GM19452 (cell line): ENCODE data around the gene FOXF1.

Experiments used
- ATAC-seq: cut with Tn5 transposase; IDR thresholded peaks from one replicate; pipeline ENCODE4 v1.9.1; 2021; ENCODE audit not compliant: unreplicated experiment

The FOXF1 gene

GRCh38 chr16:86510465-86511261 lies at the start of gene FOXF1:
TSS of gene FOXF1 (plus strand) at chr16:86510527. CDS start at chr16:86510570, 43 bp downstream.
- no peak for ATAC-seq

GRCh38 chr16:86461037-86461436 lies 49.3 kb upstream of the FOXF1 start:
- ATAC-seq: no peak

- no peak for ATAC-seq
Observed at GRCh38 chr16:86462334-86463084, 47.8 kb upstream of the FOXF1 start.

GRCh38 chr16:86464044-86464443 lies 46.3 kb upstream of the FOXF1 start:
- no peak for ATAC-seq

GRCh38 chr16:86465434-86465833 lies 44.9 kb upstream of the FOXF1 start:
- ATAC-seq: no peak

- no peak for ATAC-seq
Observed at GRCh38 chr16:86466696-86467406, 43.5 kb upstream of the FOXF1 start.

- no peak for ATAC-seq
Observed at GRCh38 chr16:86467490-86467889, 42.8 kb upstream of the FOXF1 start.

GRCh38 chr16:86470964-86471363 lies 39.4 kb upstream of the FOXF1 start:
- no peak for ATAC-seq

- ATAC-seq: no peak
Observed at GRCh38 chr16:86471896-86472295, 38.4 kb upstream of the FOXF1 start.

- no peak for ATAC-seq
Observed at GRCh38 chr16:86472366-86472765, 38.0 kb upstream of the FOXF1 start.

- no peak for ATAC-seq
Observed at GRCh38 chr16:86476956-86477534, 33.3 kb upstream of the FOXF1 start.

- ATAC-seq: no peak
Observed at GRCh38 chr16:86477642-86478041, 32.7 kb upstream of the FOXF1 start.

- ATAC-seq: no peak
Observed at GRCh38 chr16:86478779-86479178, 31.5 kb upstream of the FOXF1 start.

- ATAC-seq: no peak
Observed at GRCh38 chr16:86479419-86479818, 30.9 kb upstream of the FOXF1 start.

- ATAC-seq: no peak
Observed at GRCh38 chr16:86480444-86480843, 29.9 kb upstream of the FOXF1 start.

- no peak for ATAC-seq
Observed at GRCh38 chr16:86481607-86482006, 28.7 kb upstream of the FOXF1 start.

GRCh38 chr16:86484240-86484639 lies 26.1 kb upstream of the FOXF1 start:
- ATAC-seq: no peak

- ATAC-seq: no peak
Observed at GRCh38 chr16:86485746-86486145, 24.6 kb upstream of the FOXF1 start.

- no peak for ATAC-seq
Observed at GRCh38 chr16:86490859-86491639, 19.3 kb upstream of the FOXF1 start.

GRCh38 chr16:86491640-86492023 lies 18.7 kb upstream of the FOXF1 start:
- ATAC-seq: no peak
